Spleen (tissue), 7 donors: ENCODE measurements around the gene POLR1C.

Source experiments
- CTCF ChIP-seq, 11 experiments: fragments of 200-600 bp in 7 of 11; fragments of 450-650 bp in 4 of 11; sonication (generic) in 4 of 11; IDR thresholded peaks in 8 of 11; conservative IDR thresholded peaks in 3 of 11; 1 replicate in 7 of 11; 2 replicates in 4 of 11; pipeline versions ENCODE4 v1.4.0 to v1.8.0; 2016 to 2021; ENCODE audit warnings: antibody characterized with exemption in 11 of 11, inconsistent platforms in 4 of 11, mild to moderate bottlenecking in 1 of 11
- POLR2A ChIP-seq, 3 donors: fragments of 450-650 bp; IDR thresholded peaks; one replicate each; pipeline ENCODE4 v1.5.1; 2017; ENCODE audit warnings: antibody characterized with exemption in 3 of 3, mild to moderate bottlenecking in 1 of 3
- donor health status: DM: no; HTN: no; CAD: no; lungs with moderate emphysema.
- donor health status: DM: no; HTN: no; CAD: no.
- donor health status: DM: no; HTN: no; CAD: no.

GRCh38 chr6:43504756-43505593 is 11.9 kb upstream of the POLR1C start:
- no peak for TF ChIP-seq POLR2A (IDR thresholded peaks at IDR 0.05)
- no peak for TF ChIP-seq CTCF (IDR thresholded peaks at IDR 0.05 in 8 of 11, conservative IDR thresholded peaks at IDR 0.05 in 3 of 11)
